Measurements from ENCODE around the gene ASPG. TPM values are rescaled to one million over a fixed set of nuclear protein-coding genes. Genes with fewer than 3 reads are reported as not detected.

ASPG gene
- total and polyA plus RNA-seq, 2 donors (not counting 3 experiments of a cell fraction or from before 2014, with no cell fraction given) = not detected

- CTCF ChIA-PET = no interaction called here
- intact Hi-C loops (cut with micrococcal nuclease) = no loop called here
- FAIRE-seq = no peak
Observed at GRCh38 chr14:104163541-104163940, 78.0 kb downstream of the ASPG start.

More at GRCh38 chr14:104163541-104163940, 78.0 kb downstream of the ASPG start:
- no peaks in the 10 kb centered on the region for H3K36me3 ChIP-seq (ENCODE audit: control insufficient read depth in 2 of 2, extremely low read depth in 1 of 2, insufficient read depth in 2 of 2, low read length in 2 of 2)
- POLR2A ChIA-PET = no interaction called here
- BruUV-seq (replicated peaks) = no TSS peak
- H3K9ac ChIP-seq (replicated peaks; ENCODE audit: extremely low read depth, insufficient read depth, low read length) = no peak overlapping the region
- H3K4me3 ChIP-seq (replicated peaks in 1 of 3; ENCODE audit: insufficient read depth in 1 of 3, low read depth in 1 of 3, low read length in 3 of 3) = no peak overlapping the region
- H3K79me2 ChIP-seq (ENCODE audit: control insufficient read depth, insufficient read depth, low read length) = no peaks in the 10 kb centered on the region
- DNase-seq (ENCODE audit: low read depth, low spot score) = no peak
- dilution Hi-C loops (cut with MboI; ENCODE audit: extremely low pct_ligation_motif_present, low sequenced_read_pairs) = no loop called here
- no peak overlapping the region for H2AFZ ChIP-seq (ENCODE audit: low read depth, low read length)
- H3K27ac ChIP-seq (ENCODE audit: insufficient read depth, low read depth, low read length) = no peak overlapping the region
- H3K4me2 ChIP-seq (ENCODE audit: insufficient read depth, low read length) = no peak overlapping the region
- TF ChIP-seq CTCF (IDR thresholded peaks at IDR 0.05; ENCODE audit: extremely low read depth in 1 of 2, insufficient read depth in 1 of 2, low read depth in 1 of 2, low read length in 2 of 2) (no peak), POLR2AphosphoS5 (IDR thresholded peaks at IDR 0.05; ENCODE audit: insufficient read depth, low read depth, low read length) (no peak), GATA2 (IDR thresholded peaks at IDR 0.05; ENCODE audit: insufficient read depth, insufficient read length, low read depth, low read length) (no peak), MYC (IDR thresholded peaks at IDR 0.05; ENCODE audit: low read depth, low read length) (no peak), EZH2 (IDR thresholded peaks at IDR 0.05; ENCODE audit: borderline replicate concordance, low read depth, low read length, severe bottlenecking) (no peak), POLR2A (IDR thresholded peaks at IDR 0.05; ENCODE audit: low read depth, low read length) (no peak), MAX (IDR thresholded peaks at IDR 0.05; ENCODE audit: insufficient read depth, insufficient read length) (no peak), FOS (IDR thresholded peaks at IDR 0.05; ENCODE audit: borderline replicate concordance, insufficient read depth, low read length) (no peak), JUN (IDR thresholded peaks at IDR 0.05; ENCODE audit: borderline replicate concordance, insufficient read depth, insufficient read length, low read depth) (no peak)
- H3K9me3 ChIP-seq (replicated peaks; ENCODE audit: control insufficient read depth, insufficient read depth, low read length) = no peaks in the 10 kb centered on the region
- H3K9me1 ChIP-seq (replicated peaks; ENCODE audit: control insufficient read depth, extremely low read depth, insufficient read depth, low read length) = no peaks in the 10 kb centered on the region
- H3K4me1 ChIP-seq (ENCODE audit: control insufficient read depth, extremely low read depth, insufficient read depth, low read length) = no peaks in the 10 kb centered on the region
- H3K27me3 ChIP-seq (ENCODE audit: control insufficient read depth in 2 of 2, insufficient read depth in 2 of 2, low read length in 2 of 2) = no peaks in the 10 kb centered on the region
- H4K20me1 ChIP-seq (replicated peaks; ENCODE audit: control insufficient read depth, extremely low read depth, insufficient read depth, low read length) = no peaks in the 10 kb centered on the region

Data from endothelial cell of umbilical vein (primary cell).